Measurements from ENCODE around the gene ITGB7.

Gene ITGB7

DNA sequence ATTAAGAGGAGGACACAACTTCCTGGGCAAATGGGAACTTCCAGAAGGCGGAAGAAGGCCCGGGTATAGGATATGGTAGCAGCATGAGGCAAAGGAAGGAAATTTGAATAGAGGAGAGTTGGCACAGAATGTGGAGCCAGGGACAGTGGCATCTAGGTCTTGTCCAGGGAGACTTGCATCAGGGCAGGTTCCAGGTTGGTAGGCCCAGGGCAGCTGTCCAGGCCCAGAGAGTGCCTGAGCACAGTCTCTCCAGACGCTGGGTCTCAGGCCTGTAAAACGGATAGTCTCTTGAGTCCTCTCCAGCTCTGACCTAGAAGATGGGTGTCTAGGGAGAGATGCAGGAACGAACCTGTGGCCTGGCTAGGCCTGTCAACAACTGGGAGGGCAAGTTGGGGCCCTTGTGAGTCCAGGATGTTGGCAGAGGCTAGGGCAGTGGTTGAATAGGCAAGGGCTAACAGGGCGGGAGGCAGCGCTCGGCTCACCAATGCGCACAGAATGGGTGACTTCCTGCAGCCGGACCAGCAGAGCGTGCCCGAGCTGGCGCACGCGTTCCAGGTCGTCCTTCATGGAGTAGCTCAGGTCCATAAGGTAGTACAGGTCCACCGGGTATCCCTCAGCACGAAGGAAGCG, 9.9 kb downstream of the ITGB7 start:
- DNase-seq (ENCODE audit: low read depth in 2 of 2) = no peak

DNA sequence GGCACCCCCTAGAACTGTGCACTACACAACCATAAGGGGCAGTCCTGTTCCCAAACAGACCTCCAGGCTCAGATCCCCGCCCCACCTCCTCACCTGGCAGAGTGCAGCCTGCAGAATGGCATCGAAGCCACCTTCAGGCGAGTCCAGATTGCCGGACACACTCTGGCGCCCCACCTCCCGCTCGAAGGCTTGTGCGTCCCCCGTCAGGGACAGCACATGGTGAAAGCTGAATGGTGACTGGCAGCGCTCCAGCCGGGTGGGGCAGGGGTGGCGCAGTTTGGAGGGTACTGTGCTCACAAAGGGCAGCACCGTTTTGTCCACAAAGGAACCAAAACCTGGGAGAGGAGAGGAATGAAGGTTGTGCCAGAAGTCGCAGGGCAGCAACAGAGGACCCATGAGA, 10.6 kb downstream of the ITGB7 start:
- DNase-seq (ENCODE audit: low read depth in 2 of 2) = no peak

DNA sequence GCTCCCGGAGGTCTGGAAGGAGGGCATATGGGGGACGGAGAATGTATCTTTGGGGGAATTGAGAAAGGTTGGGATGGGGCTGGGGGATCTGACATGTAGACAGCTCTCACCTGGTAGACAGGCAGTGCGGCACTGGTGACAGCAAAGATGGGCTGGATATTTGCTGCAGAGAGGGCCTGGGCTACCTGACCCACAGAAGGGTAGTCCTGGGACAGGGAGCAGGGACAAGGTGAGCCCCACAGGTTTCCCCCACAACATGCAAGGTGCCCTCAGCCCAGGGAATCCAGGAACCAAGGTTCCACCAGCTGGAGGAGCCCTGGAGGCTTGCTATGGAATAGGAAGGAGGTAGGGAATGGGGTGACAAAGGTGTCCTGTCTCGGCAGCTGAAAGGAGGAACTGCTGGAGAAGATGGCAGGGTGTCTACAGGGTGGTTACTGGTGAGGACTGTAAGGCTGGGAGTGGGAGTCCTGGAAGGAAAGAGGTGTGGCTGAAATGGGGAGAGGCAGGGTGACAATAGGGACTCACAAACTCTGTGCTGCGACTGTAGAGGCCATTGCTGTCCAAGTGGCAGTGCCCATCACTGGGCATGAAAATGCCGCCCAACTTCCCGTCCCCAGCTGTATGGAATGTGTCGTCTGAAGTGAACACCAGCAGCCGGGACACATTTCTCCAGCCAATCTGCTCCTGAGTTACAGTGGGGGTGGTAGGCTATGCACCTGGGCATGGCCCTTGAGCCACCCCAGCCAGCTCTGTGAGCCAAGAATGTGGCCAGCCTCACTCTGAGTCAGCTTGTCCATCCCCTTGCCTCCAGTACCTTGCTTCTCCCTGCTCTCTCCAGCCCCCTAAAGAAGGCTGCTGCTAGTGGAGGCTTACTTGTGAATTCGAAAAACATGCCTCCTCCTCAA, 11.3 kb downstream of the ITGB7 start:
- DNase-seq (ENCODE audit: low read depth in 2 of 2) = no peak

DNA sequence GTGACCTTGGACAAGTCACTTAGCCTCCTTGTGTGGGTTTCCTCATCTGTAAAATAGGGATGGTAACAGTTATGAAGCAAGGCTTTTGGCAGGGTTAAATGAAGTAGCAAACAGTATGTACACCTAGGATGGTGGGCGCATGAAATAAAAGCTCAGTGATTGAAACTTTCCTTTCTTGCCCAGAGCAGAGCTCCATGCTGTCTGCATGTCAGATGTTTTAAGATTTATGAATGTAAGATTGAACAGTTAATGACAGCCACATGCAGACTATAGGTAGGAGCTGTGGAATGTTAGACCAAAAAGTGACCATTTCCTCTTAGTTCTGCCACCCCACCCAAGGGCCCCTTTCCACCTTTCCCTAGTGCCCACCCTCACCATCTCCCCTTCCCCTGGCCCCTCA, 12.1 kb downstream of the ITGB7 start:
- no peak for DNase-seq (ENCODE audit: low read depth in 2 of 2)

DNA sequence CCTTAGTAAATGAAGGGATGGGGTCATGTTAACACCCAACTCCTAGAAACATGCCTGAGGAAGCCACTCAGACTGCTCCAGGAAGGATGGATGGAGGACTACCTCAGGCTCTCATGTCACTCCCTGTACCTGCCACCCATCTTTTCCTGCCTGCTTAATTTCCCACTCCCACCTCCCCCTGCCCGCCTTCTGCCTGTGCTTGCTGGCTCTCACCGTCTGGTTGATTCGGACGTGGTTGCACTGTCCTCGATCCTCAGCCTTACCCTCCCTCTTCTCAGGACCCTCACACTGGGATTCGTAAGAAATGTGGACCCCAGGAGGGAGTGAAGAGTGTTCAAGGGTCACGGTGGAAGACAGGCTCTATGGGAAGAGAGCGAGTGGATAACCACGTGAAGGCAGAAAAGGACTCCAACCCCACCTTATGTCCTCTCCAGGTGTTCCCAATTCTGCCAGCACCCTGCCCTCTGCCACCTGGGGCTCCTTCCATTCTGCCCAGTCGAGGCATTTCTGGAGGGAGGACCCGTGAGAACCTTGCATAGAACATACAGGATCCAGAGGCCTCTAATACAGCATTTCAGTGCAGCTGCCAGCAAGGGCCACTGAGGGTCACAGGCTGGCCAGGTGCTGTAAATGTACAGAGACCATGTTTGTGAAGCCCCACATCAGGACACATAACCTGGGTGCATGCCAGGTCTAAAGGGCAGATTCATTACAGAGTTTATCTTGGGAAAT, 12.9 kb downstream of the ITGB7 start:
- DNase-seq (ENCODE audit: low read depth in 2 of 2) = no peak

DNA sequence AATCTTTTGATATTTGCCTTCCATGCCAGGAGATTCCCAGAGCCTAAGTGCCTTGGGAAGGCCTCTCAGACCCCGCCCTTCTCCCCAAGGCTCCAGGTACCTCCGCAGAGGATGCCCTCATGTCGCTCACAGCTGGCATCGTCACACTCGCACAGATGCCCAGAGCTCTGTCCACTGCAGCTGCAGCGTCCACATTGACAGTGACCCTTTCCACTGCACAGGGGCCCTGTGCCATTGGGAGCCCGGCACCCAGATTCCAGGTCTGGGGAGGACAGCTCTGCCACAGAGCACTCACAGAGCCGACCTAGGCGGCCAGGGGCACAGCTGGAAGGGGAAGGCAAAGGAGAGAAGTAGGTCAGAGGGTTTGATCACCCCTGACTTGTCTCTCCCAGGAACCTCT, 14.0 kb downstream of the ITGB7 start:
- DNase-seq (ENCODE audit: low read depth in 2 of 2) = no peak

DNA sequence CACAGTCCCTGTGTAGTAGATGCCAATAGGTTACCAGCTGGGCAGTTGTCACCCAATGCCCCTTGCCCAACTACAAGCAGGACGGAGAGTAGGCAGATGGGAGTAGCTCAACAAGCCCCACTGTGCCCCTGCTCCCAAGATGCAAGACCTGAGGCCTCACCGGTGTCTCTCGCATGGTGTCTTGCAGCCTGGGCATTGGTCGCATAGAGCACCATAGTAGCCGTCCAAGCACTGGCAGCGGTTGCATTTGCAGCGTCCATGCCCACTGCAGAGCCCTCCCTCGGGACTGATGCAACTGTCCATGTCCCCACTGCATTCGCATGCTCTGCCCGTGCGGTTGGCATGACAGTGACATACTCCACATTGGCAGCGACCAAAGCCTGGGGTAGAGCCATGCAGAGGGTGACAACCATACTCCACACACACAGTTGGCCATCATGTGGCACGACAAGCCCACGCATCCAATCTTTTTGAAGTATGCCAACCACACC, 14.5 kb downstream of the ITGB7 start:
- DNase-seq (ENCODE audit: low read depth in 2 of 2) = no peak

DNA sequence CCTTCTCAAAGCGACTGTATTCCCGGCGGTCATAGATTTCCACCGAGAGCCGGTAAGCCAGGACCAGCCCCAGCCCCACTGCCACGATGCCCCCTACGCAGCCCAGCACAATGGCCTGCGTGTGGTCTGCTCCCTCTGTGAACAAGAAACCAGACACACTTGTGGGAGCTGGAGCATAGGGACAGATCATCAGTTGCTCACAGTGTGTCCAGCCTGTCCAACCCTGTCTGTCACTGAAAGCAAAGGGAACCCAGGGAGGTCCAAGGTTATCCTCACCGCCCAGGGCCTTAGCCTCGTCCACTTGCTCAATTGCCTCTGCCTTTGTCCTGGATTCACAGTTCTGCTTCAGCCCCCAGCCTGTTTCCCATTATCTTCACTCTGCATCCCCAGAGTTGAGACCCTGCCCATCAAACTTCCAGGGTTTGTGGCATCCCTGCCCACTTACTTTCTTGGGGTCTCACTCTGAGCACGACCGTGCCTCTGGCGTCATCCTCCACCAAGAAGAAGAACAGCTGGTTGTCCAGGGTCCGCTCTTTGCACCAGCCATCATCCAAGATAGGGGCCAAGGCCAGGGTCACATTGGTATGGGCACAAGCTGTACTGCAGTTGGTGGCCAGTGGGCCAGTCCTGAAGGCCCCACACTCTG, 15.0 kb downstream of the ITGB7 start:
- DNase-seq (ENCODE audit: low read depth in 2 of 2) = no peak

DNA sequence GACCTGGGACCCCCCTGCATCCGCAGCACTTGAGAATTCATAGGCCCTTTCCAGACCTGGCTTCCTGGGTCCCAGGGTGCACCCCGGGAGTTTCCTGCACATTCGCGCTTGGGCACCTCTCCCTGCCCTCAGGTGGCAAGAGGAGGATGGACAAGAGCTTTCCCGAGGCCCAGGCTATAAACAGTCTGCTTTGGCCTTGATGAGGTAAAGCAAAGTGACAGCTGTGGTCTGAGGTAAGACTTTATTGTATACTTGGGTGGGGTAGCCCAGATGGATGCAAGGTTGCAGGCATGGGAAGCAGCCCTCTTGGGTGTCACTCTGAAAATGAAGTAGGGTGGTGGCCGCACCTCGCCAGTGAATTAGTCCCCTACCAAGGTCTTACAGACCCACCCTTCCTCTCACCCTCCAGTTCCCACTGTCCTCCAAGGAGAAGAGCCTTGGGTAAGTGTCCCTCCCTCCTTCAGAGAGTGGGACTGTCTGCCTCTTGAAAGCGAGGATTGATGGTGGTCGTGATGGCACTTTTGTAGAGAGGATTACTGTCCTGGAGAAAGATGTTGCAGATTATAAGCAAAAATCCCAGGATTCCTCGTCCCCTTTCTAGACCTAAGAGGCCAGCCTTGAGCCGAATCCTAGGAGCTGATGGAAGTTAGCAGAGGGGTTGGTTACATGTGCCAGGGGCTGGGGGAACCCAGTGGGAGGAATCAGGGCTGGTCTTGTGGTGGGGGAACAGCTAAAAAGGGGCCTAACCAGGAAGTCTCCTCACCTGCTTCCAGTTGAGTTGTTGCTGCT, 15.8 kb downstream of the ITGB7 start:
- no peak for DNase-seq (ENCODE audit: low read depth in 2 of 2)

DNA sequence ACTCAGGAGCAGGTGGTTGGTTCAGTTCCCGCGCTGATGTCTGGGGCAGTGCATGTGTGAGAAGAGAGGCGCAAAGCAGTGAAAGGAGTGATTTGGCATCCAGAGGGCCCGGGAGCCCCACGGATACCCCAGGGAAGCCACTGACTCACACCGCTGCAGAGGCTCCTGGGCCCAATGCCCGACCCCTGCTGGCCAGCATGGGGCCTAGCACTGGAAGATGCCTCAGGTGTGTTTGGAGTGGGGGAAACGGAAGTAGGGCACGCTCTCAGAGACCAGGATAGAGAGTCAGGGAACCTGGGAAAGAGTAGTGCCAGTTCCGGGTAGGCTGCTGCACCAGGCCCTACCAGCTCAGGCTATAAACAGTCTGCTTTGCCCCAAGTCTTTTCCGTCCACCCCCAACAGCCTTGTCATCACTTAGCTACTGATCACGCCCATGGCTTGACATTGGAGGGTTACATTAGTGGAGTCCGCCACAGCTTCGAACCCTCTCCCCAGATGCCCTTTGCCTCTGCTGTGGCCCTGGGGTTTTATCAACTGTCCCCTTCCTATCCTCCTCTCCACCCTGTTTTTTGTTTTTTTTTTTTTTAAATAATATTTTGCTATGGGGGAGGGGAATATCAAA, 16.8 kb downstream of the ITGB7 start:
- no peak for DNase-seq (ENCODE audit: low read depth in 2 of 2)

DNA sequence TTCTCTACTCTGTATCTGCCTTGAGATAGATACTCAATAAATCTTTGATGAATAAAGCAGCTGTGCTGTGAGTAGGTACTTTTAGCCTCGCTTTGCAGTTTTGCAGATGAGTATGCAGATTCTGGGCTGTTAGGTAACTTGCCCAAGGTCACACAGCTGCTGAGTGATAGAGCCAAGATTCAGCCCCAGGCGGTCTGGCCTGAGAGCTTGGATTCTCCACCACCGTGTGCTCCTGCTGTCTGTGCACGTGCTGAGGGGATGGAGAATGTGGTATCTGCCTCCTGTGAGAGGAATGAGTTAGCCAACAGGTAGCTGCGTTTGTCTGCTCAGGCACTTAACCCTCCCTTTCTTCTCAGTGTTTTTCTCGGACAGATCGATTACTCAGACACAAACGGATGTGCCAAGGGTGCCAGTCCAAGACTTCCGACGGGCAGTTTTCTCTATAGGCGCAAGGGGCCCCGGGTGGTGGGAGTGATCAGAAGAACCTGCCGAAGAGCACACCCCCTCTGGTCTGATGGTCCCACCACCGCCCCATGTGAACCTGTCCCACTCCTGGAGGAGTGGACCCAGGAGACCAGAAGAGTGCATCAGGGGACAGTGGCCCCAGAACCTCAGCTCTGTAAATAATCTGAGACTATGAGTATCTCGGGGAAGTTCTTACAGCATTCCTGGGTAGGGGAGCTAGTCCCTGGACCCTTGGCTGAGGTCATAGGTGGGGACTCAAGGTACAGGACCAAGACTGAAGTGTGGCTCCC, 19.7 kb downstream of the ITGB7 start:
- DNase-seq (ENCODE audit: low read depth in 2 of 2) = no peak

DNA sequence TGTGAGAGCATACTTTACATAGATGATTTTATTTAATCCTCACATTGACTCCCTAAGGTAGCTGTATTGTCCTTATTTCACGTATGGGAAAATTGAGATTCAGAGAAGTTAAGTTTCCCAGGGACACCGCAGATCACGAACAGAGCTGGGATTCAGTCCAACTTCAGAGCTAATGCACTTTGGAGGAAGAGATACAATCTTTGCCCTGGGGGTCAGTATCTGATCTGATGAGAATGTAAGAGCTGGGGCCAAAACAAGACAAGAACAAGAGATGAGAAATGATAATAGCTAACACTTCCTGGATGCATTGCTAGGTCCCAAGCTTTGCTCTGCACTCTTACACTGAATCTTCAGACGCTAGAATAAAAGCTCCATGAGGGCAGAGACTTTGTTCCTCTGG, 20.3 kb downstream of the ITGB7 start:
- DNase-seq (ENCODE audit: low read depth in 2 of 2) = no peak

DNA sequence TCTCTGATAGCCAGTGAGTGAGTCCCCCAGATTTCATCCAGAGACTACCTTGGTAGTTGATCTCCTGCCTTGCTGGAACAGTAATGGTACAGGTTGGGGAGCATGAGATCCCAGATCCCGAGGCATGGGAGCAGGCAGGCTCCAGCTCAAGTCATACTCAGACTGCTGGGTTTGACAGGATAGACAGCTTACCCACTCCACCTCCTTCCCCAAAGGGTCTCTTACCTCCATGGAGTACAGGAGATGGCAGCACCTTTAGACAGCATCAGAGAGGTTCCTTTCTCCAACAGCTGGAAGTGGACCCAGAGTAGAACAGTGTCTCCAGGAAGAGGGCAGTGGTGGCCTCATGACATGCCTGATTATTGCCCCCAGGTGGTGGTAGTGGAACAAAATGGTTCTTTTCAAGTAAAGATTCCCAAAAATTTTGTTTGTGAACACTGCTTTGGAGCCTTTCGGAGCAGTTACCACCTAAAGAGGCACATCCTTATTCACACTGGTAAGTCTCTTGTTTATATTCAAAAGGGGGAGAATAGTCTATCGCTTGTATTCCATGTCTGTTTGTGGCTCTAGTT, 21.4 kb downstream of the ITGB7 start:
- no peak for DNase-seq (ENCODE audit: low read depth in 2 of 2)

DNA sequence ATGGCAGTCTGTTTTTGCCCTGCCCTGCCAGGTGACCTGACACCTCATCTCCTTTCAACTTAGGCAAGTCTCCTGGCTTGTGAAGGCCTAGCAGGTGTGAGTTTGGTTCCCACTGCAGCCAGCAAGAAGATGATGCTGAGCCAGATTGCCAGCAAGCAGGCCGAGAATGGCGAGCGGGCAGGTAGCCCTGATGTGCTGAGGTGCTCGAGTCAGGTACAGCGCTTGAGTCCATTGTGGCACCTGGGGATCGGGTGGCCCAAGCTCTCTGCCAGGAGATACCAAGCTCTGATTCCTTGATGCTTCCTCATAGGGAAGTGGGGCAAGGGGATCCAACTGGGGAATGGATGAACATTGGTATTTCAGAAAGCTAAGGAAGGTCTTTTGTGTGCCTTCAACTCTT, 22.2 kb downstream of the ITGB7 start:
- no peak for DNase-seq (ENCODE audit: low read depth in 2 of 2)

DNA sequence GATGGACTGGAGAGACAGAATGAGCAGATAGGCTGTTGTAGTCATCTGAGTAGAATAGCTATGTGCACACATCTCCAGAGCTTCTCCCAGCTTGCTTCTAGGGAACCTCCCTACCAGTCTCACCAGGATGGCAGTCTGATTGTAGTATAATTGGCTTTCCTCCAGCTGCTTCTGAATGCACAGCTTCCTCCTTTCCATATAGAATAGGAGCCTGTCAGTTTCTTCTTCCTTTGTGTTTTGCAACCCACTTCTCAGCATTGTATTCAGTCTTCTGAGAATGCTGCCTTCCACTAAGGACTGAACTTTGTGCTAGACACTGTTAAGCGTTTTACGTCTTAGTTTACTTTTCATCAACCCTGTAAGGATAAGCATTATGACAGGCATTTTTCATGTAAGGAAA, 24.1 kb downstream of the ITGB7 start:
- no peak for DNase-seq (ENCODE audit: low read depth in 2 of 2)

DNA sequence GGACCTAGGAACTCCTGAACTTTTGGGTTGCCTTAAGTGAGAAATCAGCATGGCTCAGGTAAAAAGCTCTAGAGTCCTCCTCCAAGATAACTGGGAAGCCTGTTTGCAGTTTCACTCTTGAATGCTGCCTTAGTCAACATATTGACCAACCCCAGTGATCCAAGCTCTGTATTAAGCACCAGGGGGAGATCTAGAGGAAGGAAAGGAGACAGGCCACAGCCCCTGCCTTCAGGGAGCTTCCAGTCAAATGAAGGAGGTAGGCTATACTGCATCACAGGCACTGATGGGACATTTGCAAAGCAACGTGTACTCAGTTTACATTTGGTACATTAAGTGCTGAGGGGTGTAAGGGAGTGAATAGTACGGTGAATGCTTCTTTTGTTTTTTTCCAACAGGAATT, 25.1 kb downstream of the ITGB7 start:
- DNase-seq (ENCODE audit: low read depth in 2 of 2) = no peak

DNA sequence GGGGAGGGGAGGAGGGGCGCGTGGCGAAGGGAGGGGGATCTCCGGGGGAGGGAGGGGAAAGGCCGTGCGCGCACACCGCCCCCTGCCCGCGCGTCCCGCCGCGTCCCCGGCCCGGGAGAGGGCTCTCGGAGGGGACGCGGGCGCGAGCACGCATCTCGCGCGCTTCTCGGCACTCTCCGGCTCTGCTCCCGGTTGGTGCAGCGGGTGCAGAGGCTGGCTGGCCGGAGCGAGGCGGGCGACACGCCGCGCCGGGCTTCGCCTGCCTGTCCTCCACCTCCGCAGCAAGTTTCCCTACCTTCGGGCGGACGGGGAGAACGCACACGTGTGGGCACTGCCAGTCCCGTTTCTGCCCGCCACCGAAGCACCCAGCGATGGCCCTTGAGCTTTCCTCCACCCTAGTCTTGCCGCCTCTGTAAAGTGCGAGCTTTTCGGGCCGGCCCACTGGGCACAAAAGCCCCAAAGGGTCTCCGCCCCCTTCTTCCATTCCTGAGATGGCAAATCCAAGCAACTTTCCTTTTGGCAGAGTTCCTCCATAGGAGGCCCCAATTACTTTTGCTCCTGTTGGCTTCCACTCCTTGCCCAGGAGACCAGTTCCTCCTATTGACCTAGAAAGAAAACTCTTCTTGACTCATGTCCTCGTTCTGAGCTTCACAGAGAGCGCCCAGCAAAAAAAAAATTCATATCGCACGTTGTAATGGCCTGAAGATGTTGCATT, 26.0 kb downstream of the ITGB7 start:
- peak in 1 of 2 experiments; percentile 50 for DNase-seq (ENCODE audit: low read depth in 2 of 2)

DNA sequence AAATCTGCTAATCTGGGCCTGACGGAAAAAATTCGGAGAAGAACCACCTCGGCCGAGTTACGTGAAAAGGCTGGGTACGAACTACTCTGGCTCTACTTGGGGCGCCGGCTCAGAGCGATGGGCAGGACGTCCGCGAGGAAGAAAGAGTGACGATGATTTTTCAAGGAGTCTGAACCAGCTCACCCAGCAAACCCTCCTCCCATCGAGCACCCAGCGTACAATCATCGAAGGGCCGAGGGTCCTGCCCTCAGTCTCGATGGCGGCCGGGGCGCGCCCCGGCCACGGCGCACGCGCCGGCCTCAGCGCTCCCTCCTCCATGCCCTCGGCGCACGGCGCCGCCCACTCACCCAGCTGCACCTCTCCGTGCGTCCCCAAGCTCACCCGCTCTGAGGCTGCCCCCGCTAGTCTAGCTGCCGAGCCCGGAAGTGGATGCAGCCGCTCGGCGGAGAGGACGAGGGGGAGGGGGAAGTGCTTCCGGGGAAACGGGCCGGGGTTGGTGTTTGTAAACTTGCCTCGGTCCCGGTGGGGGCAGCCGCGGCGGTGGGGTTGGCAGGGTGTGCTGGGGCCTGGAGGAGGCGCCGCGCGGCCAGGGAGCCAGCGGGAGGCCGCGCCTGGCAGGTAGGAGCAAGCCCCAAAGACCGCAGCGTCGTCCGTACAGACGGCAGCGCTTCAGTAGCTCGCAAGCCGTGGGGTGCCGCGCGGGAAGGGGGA, 26.7 kb downstream of the ITGB7 start, which contains the start of the genes CSAD and ZNF740:
Gene CSAD, minus strand, starts transcription at position 706 of the 711 bp plus-strand sequence. CDS start 7,455 bp downstream, outside the sequence.
Gene ZNF740, plus strand, starts transcription at position 503 of the 711 bp plus-strand sequence. CDS start 1,262 bp downstream, outside the sequence.
- DNase-seq (ENCODE audit: low read depth in 2 of 2) = peak; percentile 95 to 96

Measured in fibroblast of skin of left quadriceps (primary cell).